Activated T-helper 2 cell treated with anti-CD3 and anti-CD28 coated beads, Interferon-gamma antibody, Interleukin-2, Interleukin-4, amounts not matched to agents 10 μg/mL and 5 μg/mL and 100 μg/mL, durations not matched to agents 14 hours and 24 hours and 36 hours (primary cell): ENCODE results near the gene SECISBP2. TPM values are rescaled to one million over a fixed set of nuclear protein-coding genes. Genes with fewer than 3 reads are reported as not detected.
"Not testable (repeated sequence)": the region's sequence is repeated elsewhere in the genome, so short reads cannot be mapped to it uniquely, and the experiment has no call there.

ENCODE experiments used
- DNase-seq: peaks from one replicate; pipeline ENCODE4 v3.0.0; 2021; ENCODE audit warnings: low spot score
- H3K27ac Mint-ChIP-seq: one replicate; pipeline ENCODE4 v1.8.0; 2021; ENCODE audit warnings: mixed read lengths
- H3K27me3 Mint-ChIP-seq: one replicate; pipeline ENCODE4 v1.8.0; 2021; ENCODE audit warnings: low read depth, mixed read lengths
- H3K36me3 Mint-ChIP-seq: one replicate; pipeline ENCODE4 v1.8.0; 2021; ENCODE audit warnings: low read depth, mixed read lengths
- H3K4me1 Mint-ChIP-seq: one replicate; pipeline ENCODE4 v1.8.0; 2021; ENCODE audit warnings: low read depth, mixed read lengths
- H3K4me3 Mint-ChIP-seq: one replicate; pipeline ENCODE4 v1.8.0; 2021; ENCODE audit warnings: low read depth, mild to moderate bottlenecking, moderate library complexity, mixed read lengths
- H3K9me3 Mint-ChIP-seq: one replicate; pipeline ENCODE4 v1.8.0; 2021; ENCODE audit warnings: mixed read lengths
- intact Hi-C: fragments of 100-400 bp; cut with micrococcal nuclease; formaldehyde crosslinking; loops from one replicate; pipeline ENCODE4 v1.15.1; 2023
- total RNA-seq: library from RNA; stranded (reverse); gene quantifications from 2 replicates; pipeline ENCODE4 v1.2.3, GENCODE V29; 2022

Gene SECISBP2, protein sequence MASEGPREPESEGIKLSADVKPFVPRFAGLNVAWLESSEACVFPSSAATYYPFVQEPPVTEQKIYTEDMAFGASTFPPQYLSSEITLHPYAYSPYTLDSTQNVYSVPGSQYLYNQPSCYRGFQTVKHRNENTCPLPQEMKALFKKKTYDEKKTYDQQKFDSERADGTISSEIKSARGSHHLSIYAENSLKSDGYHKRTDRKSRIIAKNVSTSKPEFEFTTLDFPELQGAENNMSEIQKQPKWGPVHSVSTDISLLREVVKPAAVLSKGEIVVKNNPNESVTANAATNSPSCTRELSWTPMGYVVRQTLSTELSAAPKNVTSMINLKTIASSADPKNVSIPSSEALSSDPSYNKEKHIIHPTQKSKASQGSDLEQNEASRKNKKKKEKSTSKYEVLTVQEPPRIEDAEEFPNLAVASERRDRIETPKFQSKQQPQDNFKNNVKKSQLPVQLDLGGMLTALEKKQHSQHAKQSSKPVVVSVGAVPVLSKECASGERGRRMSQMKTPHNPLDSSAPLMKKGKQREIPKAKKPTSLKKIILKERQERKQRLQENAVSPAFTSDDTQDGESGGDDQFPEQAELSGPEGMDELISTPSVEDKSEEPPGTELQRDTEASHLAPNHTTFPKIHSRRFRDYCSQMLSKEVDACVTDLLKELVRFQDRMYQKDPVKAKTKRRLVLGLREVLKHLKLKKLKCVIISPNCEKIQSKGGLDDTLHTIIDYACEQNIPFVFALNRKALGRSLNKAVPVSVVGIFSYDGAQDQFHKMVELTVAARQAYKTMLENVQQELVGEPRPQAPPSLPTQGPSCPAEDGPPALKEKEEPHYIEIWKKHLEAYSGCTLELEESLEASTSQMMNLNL
- 51.3 and 53.5 TPM in 2 replicates for total RNA-seq

DNA sequence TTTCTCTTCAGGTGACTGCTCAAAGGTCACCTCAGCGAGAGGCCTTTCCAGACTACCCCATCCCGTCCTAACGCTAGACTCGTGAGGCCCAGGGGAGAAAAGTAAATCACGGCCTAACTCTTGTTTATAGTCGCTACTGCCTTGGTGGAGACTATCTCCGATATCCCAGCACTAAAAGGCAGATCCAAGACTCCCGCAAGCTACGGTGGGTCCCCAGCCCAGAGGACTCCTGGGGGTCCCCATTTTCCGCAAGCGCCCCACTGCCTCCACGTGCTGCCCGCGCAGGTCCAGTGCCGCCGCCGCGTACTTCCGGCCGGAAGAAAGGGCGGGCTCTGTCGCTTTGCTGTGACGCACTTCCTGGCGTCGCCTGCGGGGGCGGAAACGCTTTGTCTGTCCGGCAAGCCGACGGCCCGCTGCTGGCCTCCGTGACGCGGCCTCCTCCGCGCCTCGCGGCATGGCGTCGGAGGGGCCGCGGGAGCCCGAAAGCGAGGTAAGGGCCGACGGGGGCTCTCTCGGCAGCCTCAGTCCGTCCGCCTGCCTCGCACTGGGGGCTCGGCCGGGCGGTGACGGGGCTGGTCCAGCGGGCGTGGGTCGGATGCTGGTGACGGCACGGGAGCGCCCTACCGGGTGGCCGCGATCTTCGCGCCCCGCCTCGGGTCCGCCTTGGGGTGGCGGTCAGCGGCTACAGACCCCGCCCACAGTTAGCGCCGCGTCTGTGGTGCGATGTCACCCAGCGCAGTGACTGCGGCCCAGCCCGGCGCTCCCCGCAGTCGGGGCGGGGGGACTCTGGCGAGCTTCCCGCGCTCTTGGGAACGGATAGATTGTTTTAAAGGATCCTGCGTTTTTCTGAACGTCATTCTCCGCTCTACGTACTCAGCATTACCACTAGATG, at the start of gene SECISBP2:
Gene SECISBP2 (plus strand): TSS at position 378 of the 892 bp plus-strand sequence. CDS start 77 bp downstream, at position 455.
- H3K4me1 Mint-ChIP-seq, result peaks cover 78% of the 10 kb centered on the region
- intact Hi-C loops, result loop anchor here (1.0 to 2.0 kb wide), 6 partner anchors 8 to 230 kb away; partner anchors contain the start of gene SEMA4D

DNA sequence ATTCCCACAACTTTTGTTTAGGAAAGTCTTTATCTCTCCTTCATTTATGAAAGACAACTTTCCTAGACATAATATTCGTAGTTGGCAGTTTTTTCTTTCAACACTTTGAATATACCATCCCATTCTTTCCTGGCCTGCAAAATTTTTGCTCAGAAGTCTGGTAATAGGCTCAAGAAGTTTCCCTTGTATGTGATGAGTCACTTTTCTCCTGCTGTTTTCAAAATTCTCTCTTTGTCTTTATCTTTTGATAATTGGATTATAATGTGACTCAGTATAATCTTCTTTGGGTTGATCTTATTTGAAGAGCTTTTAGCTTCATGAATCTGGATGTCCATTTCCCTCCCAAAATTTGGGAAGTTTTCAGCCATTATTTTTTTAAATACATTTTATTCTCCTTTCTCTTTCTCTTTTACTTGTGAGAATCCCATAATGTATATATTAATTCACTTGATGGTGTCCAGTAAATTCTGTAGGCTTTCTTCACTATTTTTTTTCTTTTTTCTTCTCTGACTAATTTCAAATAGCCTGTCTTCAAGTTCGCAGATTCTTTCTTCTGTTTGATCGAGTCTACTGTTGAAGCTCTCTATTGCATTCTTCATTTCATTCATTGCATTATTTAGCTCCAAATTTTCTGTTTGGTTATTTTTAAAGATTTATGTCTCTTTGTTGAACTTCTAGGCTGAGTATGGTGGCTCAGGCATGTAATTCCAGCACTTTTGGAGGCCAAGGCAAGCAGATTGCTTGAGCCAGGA, 44.6 kb upstream of the SECISBP2 start:
- intact Hi-C loops, result loop anchor here (10.0 kb wide), 1 partner anchor 99 kb away; the partner anchor contains the start of gene SHC3
- peaks cover 5% of the 10 kb centered on the region for H3K36me3 Mint-ChIP-seq
- peaks cover 12% of the 10 kb centered on the region for H3K4me1 Mint-ChIP-seq
- no peak for DNase-seq
- peaks cover 24% of the 10 kb centered on the region for H3K27me3 Mint-ChIP-seq
- peaks cover 41% of the 10 kb centered on the region for H3K9me3 Mint-ChIP-seq
- H3K4me3 Mint-ChIP-seq, result no peak overlapping the region
- no peak overlapping the region for H3K27ac Mint-ChIP-seq

More for the DNA sequence above, at the start of gene SECISBP2:
- no peaks in the 10 kb centered on the region for H3K9me3 Mint-ChIP-seq
- peak within 1 kb of the TSS; percentile 88 for H3K4me3 Mint-ChIP-seq
- DNase-seq, result peak; percentile 94
- H3K27ac Mint-ChIP-seq, result peak within 1 kb of the TSS; percentile 98
- peaks cover 91% of the 10 kb centered on the region for H3K36me3 Mint-ChIP-seq
- H3K27me3 Mint-ChIP-seq, result no peaks in the 10 kb centered on the region

DNA sequence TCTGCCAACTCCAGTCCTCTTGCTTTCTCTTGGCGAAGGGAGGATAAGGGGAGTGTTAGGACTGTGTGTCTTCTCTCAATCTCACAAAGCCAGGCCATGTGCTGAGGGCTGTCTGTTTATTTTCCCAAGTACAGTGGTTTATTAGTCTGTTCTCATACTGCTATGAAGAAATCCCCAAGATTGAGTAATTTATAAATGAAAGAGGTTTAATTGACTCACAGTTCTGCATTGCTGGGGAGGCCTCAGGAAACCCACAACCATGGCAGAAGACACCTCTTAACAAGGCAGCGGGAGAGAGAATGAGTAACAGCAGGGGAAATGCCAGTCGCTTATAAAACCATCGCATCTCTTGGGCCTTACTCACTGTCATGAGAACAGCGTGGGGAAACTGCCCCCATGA, 43.5 kb upstream of the SECISBP2 start:
- peaks cover 41% of the 10 kb centered on the region for H3K9me3 Mint-ChIP-seq
- peaks cover 19% of the 10 kb centered on the region for H3K27me3 Mint-ChIP-seq
- no peak overlapping the region for H3K4me3 Mint-ChIP-seq
- intact Hi-C loops, result loop anchor here (5.0 to 10.0 kb wide), 3 partner anchors 100 to 683 kb away; partner anchors contain the start of gene SHC3
- peaks cover 19% of the 10 kb centered on the region for H3K4me1 Mint-ChIP-seq
- peaks cover 5% of the 10 kb centered on the region for H3K36me3 Mint-ChIP-seq
- DNase-seq, result no peak
- no peak overlapping the region for H3K27ac Mint-ChIP-seq

DNA sequence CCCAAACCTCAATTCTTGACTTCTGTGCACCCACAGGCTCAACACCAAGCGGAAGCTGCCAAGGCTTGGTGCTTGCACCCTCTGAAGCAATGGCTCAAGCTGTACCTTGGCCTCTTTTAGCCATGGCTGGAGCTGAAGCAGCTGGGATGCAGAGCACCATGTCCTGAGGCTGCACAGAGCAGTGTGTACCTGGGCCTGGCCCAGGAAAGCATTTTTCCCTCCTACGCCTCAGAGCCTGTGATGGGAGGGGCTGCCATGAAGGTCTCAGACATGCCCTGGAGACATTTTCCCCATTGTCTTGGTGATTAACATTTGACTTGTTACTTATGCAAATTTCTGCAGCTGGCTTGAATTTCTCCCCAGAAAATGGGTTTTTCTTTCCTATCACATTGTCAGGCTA, 42.3 kb upstream of the SECISBP2 start:
- Mint-ChIP-seq H3K4me1 (peaks cover 23% of the 10 kb centered on the region), H3K27me3 (peaks cover 17% of the 10 kb centered on the region), H3K9me3 (peaks cover 41% of the 10 kb centered on the region)
- DNase-seq, H3K36me3 Mint-ChIP-seq, H3K27ac Mint-ChIP-seq, H3K4me3 Mint-ChIP-seq: not testable (repeated sequence)
- intact Hi-C loops, result loop anchor here (5.0 to 10.0 kb wide), 3 partner anchors 101 to 684 kb away; partner anchors contain the start of gene SHC3

DNA sequence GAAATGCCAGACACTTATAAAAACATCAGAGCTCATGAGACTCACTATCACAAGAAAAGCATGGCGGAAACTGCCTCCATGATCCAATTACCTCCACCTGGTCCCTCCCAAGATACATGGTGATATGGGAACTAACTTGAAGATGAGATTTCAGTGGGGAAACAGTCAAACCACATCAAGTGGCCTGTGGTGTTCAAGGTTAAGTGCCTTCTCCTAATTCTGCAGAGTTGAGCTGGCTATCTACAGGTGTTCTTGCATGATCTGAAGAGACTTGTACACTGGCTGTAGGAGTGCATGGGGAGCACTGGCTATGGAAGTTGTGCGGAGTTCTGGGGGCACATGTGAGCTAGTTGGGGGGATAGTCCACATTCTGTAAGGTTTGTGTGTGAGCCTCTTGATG, 41.3 kb upstream of the SECISBP2 start:
- H3K9me3 Mint-ChIP-seq, result peaks cover 35% of the 10 kb centered on the region
- H3K27me3 Mint-ChIP-seq, result peaks cover 19% of the 10 kb centered on the region
- intact Hi-C loops, result loop anchor here (5.0 to 10.0 kb wide), 3 partner anchors 102 to 685 kb away; partner anchors contain the start of gene SHC3
- H3K27ac Mint-ChIP-seq, result no peak overlapping the region
- no peak for DNase-seq
- H3K4me1 Mint-ChIP-seq, result peaks cover 23% of the 10 kb centered on the region
- H3K4me3 Mint-ChIP-seq, result no peak overlapping the region
- H3K36me3 Mint-ChIP-seq, result peaks cover 5% of the 10 kb centered on the region

DNA sequence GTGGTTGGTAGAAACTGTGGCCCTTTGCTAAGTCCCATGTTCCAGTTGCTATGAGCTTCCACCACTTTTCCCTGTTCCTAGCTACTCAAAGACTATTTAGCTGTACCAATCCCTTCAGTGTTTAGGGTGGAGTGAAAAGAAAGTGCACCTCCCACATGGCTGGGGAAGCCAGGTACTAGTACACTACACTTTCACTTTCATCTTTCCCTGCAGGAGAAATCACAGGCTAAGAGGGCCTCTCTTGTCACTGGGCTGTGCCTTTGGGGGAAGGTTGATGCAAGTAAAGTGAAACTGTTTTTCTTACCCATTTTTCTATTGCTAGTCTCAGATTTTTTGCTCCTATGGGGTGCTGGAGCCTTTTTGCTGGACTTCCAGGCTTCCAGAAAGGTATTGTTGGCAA, 40.8 kb upstream of the SECISBP2 start:
- peaks cover 20% of the 10 kb centered on the region for H3K27me3 Mint-ChIP-seq
- H3K4me1 Mint-ChIP-seq, result peaks cover 23% of the 10 kb centered on the region
- peaks cover 34% of the 10 kb centered on the region for H3K9me3 Mint-ChIP-seq
- H3K27ac Mint-ChIP-seq, result no peak overlapping the region
- no peak overlapping the region for H3K4me3 Mint-ChIP-seq
- DNase-seq, result peak; percentile 27
- H3K36me3 Mint-ChIP-seq, result peaks cover 5% of the 10 kb centered on the region
- intact Hi-C loops, result loop anchor here (5.0 to 10.0 kb wide), 3 partner anchors 103 to 685 kb away; partner anchors contain the start of gene SHC3

DNA sequence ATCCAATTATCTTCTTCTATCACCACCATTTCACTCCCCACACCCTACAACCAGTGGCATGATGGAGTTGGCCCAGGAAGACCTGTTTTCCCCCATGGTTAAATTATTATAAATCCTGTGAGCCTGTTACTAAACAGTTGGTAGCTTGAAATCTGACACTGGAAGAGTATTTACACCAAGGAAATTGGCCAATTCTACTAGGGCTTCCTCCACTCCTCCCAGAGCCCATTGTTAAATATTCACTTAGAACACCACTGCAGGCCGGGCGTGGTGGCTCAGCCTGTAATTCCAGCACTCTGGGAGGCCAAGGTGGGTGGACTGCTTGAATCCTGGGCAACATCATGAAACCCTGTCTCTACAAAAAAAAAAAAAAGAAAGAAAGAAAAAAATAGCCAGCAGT, 39.7 kb upstream of the SECISBP2 start:
- peaks cover 23% of the 10 kb centered on the region for H3K9me3 Mint-ChIP-seq
- intact Hi-C loops, result loop anchor here (5.0 to 10.0 kb wide), 3 partner anchors 104 to 686 kb away; partner anchors contain the start of gene SHC3
- H3K4me1 Mint-ChIP-seq, result peaks cover 23% of the 10 kb centered on the region
- peaks cover 3% of the 10 kb centered on the region for H3K36me3 Mint-ChIP-seq
- H3K27me3 Mint-ChIP-seq, result peaks cover 17% of the 10 kb centered on the region
- no peak overlapping the region for H3K4me3 Mint-ChIP-seq
- no peak overlapping the region for H3K27ac Mint-ChIP-seq
- no peak for DNase-seq

DNA sequence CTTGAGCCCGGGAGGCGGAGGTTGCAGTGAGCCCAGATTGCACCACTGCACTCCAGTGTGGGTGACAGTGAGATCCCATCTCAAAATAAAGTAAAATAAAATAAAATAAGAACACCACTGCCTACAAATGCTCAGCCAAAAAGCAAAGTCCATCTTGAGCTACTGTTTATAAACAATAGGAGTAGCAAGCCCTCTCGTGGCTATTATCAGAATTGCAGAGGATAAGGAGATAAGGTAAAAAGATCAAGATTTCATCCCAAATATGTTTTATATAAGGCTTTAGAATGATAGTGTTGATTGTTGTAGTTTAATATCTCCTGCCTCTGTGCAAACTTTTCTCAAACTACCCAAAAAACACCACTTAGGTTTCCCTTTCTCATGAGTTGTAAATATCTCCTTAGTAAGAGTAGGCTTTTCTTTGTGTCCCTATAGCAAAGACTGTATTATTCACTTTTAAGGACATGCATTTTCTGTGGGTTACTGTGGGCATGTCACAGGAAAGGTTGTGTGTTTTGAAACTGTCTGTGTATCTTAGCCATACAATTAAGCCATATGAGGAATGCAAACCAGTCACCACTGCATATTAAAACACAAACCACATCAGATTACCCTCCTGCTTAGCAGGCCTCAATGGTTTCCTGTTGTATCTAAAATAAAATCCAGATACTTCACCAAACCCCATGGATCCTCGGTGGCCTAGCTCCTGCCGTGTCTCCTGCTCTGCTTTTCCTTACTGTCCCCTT, 39.1 kb upstream of the SECISBP2 start:
- H3K9me3 Mint-ChIP-seq, result peaks cover 17% of the 10 kb centered on the region
- H3K4me1 Mint-ChIP-seq, result peaks cover 23% of the 10 kb centered on the region
- no peak overlapping the region for H3K4me3 Mint-ChIP-seq
- no peak overlapping the region for H3K27ac Mint-ChIP-seq
- intact Hi-C loops, result loop anchor here (5.0 to 10.0 kb wide), 3 partner anchors 104 to 687 kb away; partner anchors contain the start of gene SHC3
- H3K36me3 Mint-ChIP-seq, result no peaks in the 10 kb centered on the region
- H3K27me3 Mint-ChIP-seq, result peaks cover 17% of the 10 kb centered on the region
- DNase-seq, result no peak

DNA sequence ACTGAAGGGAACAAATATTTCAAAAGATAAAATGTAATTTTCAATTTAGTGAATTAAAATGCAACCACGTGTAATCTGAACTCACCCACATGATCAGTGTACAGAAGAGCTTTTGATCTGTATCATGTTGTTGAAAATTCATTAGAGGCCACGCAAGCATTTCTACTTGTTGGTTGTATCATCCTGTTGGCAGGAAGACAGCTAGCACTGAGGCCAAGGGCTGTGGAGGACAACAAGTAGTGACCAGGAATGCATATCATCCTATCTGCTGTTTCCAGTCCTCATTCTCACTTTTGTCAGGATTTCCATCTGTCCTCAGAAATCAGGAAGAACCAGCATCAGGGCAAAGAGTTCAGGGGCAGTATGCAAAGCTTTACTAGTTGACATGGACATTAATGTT, 37.2 kb upstream of the SECISBP2 start:
- H3K4me3 Mint-ChIP-seq, result no peak overlapping the region
- peaks cover 20% of the 10 kb centered on the region for H3K27me3 Mint-ChIP-seq
- H3K9me3 Mint-ChIP-seq, result peaks cover 6% of the 10 kb centered on the region
- H3K36me3 Mint-ChIP-seq, result no peaks in the 10 kb centered on the region
- intact Hi-C loops, result no loop called here
- no peak overlapping the region for H3K27ac Mint-ChIP-seq
- no peak for DNase-seq
- peaks cover 23% of the 10 kb centered on the region for H3K4me1 Mint-ChIP-seq

DNA sequence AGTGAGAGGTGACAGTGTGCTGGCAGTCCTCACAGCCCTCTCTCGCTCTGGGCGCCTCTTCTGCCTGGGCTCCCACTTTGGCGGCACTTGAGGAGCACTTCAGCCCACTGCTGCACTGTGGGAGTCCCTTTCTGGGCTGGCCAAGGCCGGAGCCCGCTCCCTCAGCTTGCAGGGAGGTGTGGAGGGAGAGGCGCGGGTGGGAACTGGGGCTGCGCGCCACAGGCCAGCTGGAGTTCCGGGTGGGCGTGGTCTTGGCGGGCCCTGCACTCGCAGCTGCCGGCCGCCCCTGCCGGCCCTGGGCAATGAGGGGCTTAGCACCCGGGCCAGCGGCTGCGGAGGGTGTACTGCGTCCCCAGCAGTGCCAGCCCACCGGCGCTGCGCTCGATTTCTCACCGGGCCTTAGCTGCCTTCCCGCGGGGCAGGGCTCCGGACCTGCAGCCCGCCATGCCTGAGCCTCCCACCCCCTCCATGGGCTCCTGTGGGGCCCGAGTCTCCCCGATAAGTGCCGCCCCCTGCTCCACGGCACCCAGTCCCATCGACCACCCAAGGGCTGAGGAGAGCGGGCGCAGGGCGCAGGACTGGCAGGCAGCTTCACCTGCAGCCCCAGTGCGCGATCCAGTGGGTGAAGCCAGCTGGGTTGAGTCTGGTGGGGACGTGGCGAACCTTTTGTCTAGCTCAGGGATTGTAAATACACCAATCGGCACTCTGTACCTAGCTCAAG, 35.9 kb upstream of the SECISBP2 start:
- H3K36me3 Mint-ChIP-seq, DNase-seq, H3K27ac Mint-ChIP-seq, H3K9me3 Mint-ChIP-seq, intact Hi-C loops, H3K4me3 Mint-ChIP-seq: not testable (repeated sequence)
- H3K27me3 Mint-ChIP-seq, result peaks cover 13% of the 10 kb centered on the region
- peaks cover 14% of the 10 kb centered on the region for H3K4me1 Mint-ChIP-seq
